ENCODE data around the gene FBXO5.

GRCh38 chr6:153016846-153017245 lies 34.0 kb upstream of the FBXO5 start:
- TF ChIP-seq CTCF (IDR thresholded peaks at IDR 0.05) (no peak), OVOL2 (CRISPR knock-in tag; IDR thresholded peaks at IDR 0.05; ENCODE audit: borderline replicate concordance) (no peak), CBFB (CRISPR knock-in tag; IDR thresholded peaks at IDR 0.05; ENCODE audit: low read depth) (no peak), ETV6 (CRISPR knock-in tag; IDR thresholded peaks at IDR 0.05) (no peak)

Data from WTC11 (cell line).